GM12878 (cell line): ENCODE results near the gene TSTD2. TPM values are rescaled to one million over a fixed set of nuclear protein-coding genes. Genes with fewer than 3 reads are reported as not detected.

ENCODE experiments used
- ATAC-seq: fragments of 200-7000 bp; cut with Tn5 transposase; 3 replicates; pipeline ENCODE4 v1.9.1; 2020; ENCODE audit warnings: mild to moderate bottlenecking, moderate library complexity
- BruUV-seq: library from RNA; stranded (reverse); fragments of 400-500 nt; replicated peaks from 2 replicates; lab custom pipeline; 2021; lab: Mats Ljungman, UMichigan
- CTCF ChIA-PET: fragments of 300-600 bp; sonication (Branson Sonifier 250); formaldehyde crosslinking; extraction: SDS; loops from one replicate; lab custom pipeline; 2021; ENCODE audit warnings: inconsistent platforms; lab: Yijun Ruan, JAX
- POLR2A ChIA-PET: fragments of 350-600 bp; formaldehyde crosslinking; extraction: SDS; loops from one replicate; lab custom pipeline; 2021; ENCODE audit warnings: inconsistent platforms; lab: Charles Lee
- RAD21 ChIA-PET: fragments of 300-600 bp; sonication (Branson Sonifier 250); formaldehyde crosslinking; loops from one replicate; lab custom pipeline; 2023; ENCODE audit warnings: antibody characterized with exemption; ENCODE audit not compliant: unreplicated experiment; lab: Charles Lee
- SMC1A ChIA-PET: fragments of 300-600 bp; sonication (Branson Sonifier 250); formaldehyde crosslinking; loops from one replicate; lab custom pipeline; 2023; ENCODE audit not compliant: unreplicated experiment, uncharacterized antibody; lab: Charles Lee
- DNase-seq: peaks from one replicate; pipeline ENCODE4 v3.0.0-alpha.2; 2011; ENCODE audit warnings: low read depth, low spot score
- FAIRE-seq: peaks from 3 replicates; lab custom pipeline; 2011; peaks lifted over from hg19 to GRCh38; lab: Jason Lieb, UNC
- H2AFZ ChIP-seq: 2 replicates; pipeline ENCODE4 v1.6.0; 2011; ENCODE audit warnings: low read depth, low read length, control low read depth; ENCODE audit not compliant: control insufficient read depth
- H3K27ac ChIP-seq: 2 replicates; pipeline ENCODE4 v1.5.1; 2011; ENCODE audit warnings: control low read depth; ENCODE audit not compliant: control insufficient read depth, insufficient read depth
- H3K27me3 ChIP-seq, 2 experiments: replicated peaks in 1 of 2; 2 replicates each; pipeline versions ENCODE4 v1.6.0 to v1.6.1; 2011; ENCODE audit warnings: low read length in 1 of 2; ENCODE audit not compliant: control insufficient read depth in 2 of 2, insufficient read depth in 2 of 2
- H3K36me3 ChIP-seq, 2 experiments: 2 replicates each; pipeline ENCODE4 v1.5.1; 2011; ENCODE audit warnings: low read length in 1 of 2; ENCODE audit not compliant: control insufficient read depth in 2 of 2, insufficient read depth in 2 of 2
- H3K4me1 ChIP-seq: 2 replicates; pipeline ENCODE4 v1.6.1; 2011; ENCODE audit warnings: mild to moderate bottlenecking, low read length, moderate library complexity, mixed read lengths; ENCODE audit not compliant: control insufficient read depth, insufficient read depth
- H3K4me2 ChIP-seq: 2 replicates; pipeline ENCODE4 v1.6.0; 2011; ENCODE audit warnings: control low read depth; ENCODE audit not compliant: control insufficient read depth, insufficient read depth
- H3K4me3 ChIP-seq: fragments of 200-600 bp; sonication (generic); 2 replicates; pipeline ENCODE4 v1.5.1; 2016
- H3K79me2 ChIP-seq: 2 replicates; pipeline ENCODE4 v1.6.0; 2011; ENCODE audit warnings: low read length; ENCODE audit not compliant: control insufficient read depth, insufficient read depth
- H3K9ac ChIP-seq: 2 replicates; pipeline ENCODE4 v1.8.0; 2011; ENCODE audit warnings: low read length, control low read depth, mixed read lengths; ENCODE audit not compliant: control insufficient read depth, insufficient read depth
- H3K9me3 ChIP-seq: replicated peaks from 3 replicates; pipeline ENCODE4 v1.5.1; 2011; ENCODE audit warnings: mild to moderate bottlenecking, low read length; ENCODE audit not compliant: control insufficient read depth, insufficient read depth
- H4K20me1 ChIP-seq: 2 replicates; pipeline ENCODE4 v1.6.0; 2011; ENCODE audit not compliant: control insufficient read depth, insufficient read depth
- CREB1 ChIP-seq: IDR thresholded peaks from 2 replicates; pipeline ENCODE4 v1.6.1; 2012; ENCODE audit warnings: low read depth, mild to moderate bottlenecking, inconsistent platforms
- EED ChIP-seq: sonication (generic); IDR thresholded peaks from 2 replicates; pipeline ENCODE4 v1.6.1; 2016; ENCODE audit warnings: antibody characterized with exemption, low read depth
- POLR2AphosphoS5 ChIP-seq: IDR thresholded peaks from 2 replicates; pipeline ENCODE4 v1.6.1; 2011; ENCODE audit warnings: mild to moderate bottlenecking, low read length, inconsistent platforms
- RBBP5 ChIP-seq: fragments of 200-600 bp; sonication (generic); conservative IDR thresholded peaks from 2 replicates; pipeline ENCODE4 v1.6.1; 2016
- WGBS: methylation state at CpG from one replicate; pipeline ENCODE4 v1.1.6; 2016; ENCODE audit warnings: low lambda C conversion rate; ENCODE audit not compliant: insufficient replicate concordance, insufficient coverage; ENCODE audit errors: missing lambda C conversion rate; 5-methylcytosine and 5-hydroxymethylcytosine counted together
- in situ Hi-C: fragments of 300-500 bp; cut with MboI; formaldehyde crosslinking; loops from 9 replicates; pipeline ENCODE4 v1.14.3; 2018; ENCODE audit warnings: mixed read lengths
- intact Hi-C: fragments of 100-400 bp; cut with micrococcal nuclease; formaldehyde crosslinking; loops from one replicate; pipeline ENCODE4 v1.14.2; 2022; ENCODE audit not compliant: unreplicated experiment
- polyA plus RNA-seq, 11 experiments: library from polyadenylated mRNA; depleted of rRNA in 4 of 11; unstranded in 6 of 11; stranded (reverse) in 5 of 11; fragments of >200 nt; fragmentation: Nextera tagmentation in 4 of 11; fragmentation: Illumina TruSeq in 1 of 11; extraction: Ambion mirVana in 4 of 11; extraction: Trizol in 1 of 11; gene quantifications; 1 replicate in 1 of 11; 2 replicates in 10 of 11; pipeline versions ENCODE4 v1.2.1 to v1.2.3, GENCODE V29; 2011 to 2016; ENCODE audit warnings: inconsistent platforms in 2 of 11, missing spikeins in 2 of 11, low read depth in 1 of 11
- total RNA-seq, 4 experiments: library from RNA; depleted of rRNA in 3 of 4; stranded (reverse); fragments of >200 nt in 3 of 4; fragmentation: Illumina TruSeq in 1 of 4; extraction: Trizol in 1 of 4; gene quantifications; 2 replicates each; pipeline versions ENCODE4 v1.2.1 to v1.2.3, GENCODE V29; 2013 to 2021
- TF ChIP-seq, protein P1 (sequence below): fragments of 450-650 bp; IDR thresholded peaks from 2 replicates; pipeline ENCODE4 v1.6.1; 2016; ENCODE audit warnings: mild to moderate bottlenecking, moderate library complexity, borderline replicate concordance

Gene TSTD2
- total and polyA plus RNA-seq, 10 of the 15 experiments (the other 5 are each of a cell fraction or from before 2014, with no cell fraction given): 5.0 to 30.6 (median 14.1) TPM

DNA sequence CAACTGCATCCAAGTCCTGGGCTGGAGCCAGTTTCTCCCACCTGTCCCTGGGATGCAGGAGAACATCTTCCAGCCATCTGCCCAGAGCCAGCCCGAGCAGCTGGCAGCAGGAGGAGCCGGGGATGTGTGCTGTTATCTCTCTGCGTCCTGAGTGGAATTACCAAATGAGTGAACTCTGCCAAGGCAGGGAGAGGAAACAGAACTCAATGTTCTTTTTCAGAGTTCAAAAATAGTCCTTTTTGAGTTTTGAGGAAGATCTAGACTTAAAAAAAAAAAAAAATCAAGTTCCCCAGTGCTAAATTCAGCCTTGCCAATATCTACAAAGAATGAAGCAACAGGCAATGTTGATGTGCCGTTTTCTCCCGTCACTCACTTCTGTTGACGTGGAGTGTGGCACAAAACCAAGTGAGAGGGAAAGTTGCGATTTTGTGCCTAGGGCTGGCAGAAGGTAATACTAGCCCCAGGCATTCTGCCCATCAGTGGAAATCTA, 75.5 kb downstream of the TSTD2 start:
- no peaks in the 10 kb centered on the region; the same call in 1 of the 2 replicates for H3K79me2 ChIP-seq
- H3K27ac ChIP-seq: peak overlapping the region; percentile 91
- H3K4me3 ChIP-seq: no peak overlapping the region; the same call in 1 of the 2 replicates
- peak overlapping the region; percentile 3 for H2AFZ ChIP-seq
- SMC1A ChIA-PET: interaction anchor here (0.7 to 6.0 kb wide), 9 partner anchors 8 to 88 kb away, joined by 3 to 80 read pairs (median 15); partner anchors contain the start of gene TMOD1
- peaks cover 35% of the 10 kb centered on the region for H3K4me1 ChIP-seq
- FAIRE-seq: no peak
- ATAC-seq: no peak
- no peak for DNase-seq
- no peaks in the 10 kb centered on the region for H3K27me3 ChIP-seq
- peak overlapping the region; percentile 14; the same call in 1 of the 2 replicates for H3K9ac ChIP-seq
- intact Hi-C loops: loop anchor here (2.0 kb wide), 2 partner anchors 29 to 55 kb away; no protein-coding TSS in a partner anchor
- 43% methylated on average over 7 of the region's 7 CpGs for WGBS
- POLR2A ChIA-PET: interaction anchor here (1.4 to 4.2 kb wide), 4 partner anchors 47 to 89 kb away, joined by 4 to 30 read pairs (median 12); partner anchors contain the start of gene TMOD1
- peaks cover 0 to 6% of the 10 kb centered on the region in 2 experiments; a peak in 3 of 4 replicates for H3K36me3 ChIP-seq
- peak overlapping the region; percentile 60 for H3K4me2 ChIP-seq
- BruUV-seq: no TSS peak
- in situ Hi-C loops: no loop called here
- H3K9me3 ChIP-seq: no peaks in the 10 kb centered on the region
- no peaks in the 10 kb centered on the region for H4K20me1 ChIP-seq
- RAD21 ChIA-PET: interaction anchor here (2.1 to 3.7 kb wide), 4 partner anchors 29 to 55 kb away, joined by 11 to 51 read pairs (median 20); partner anchors contain the start of gene TMOD1
- CTCF ChIA-PET: interaction anchor here (1.1 to 5.5 kb wide), 4 partner anchors 21 to 88 kb away, joined by 3 to 40 read pairs (median 34); partner anchors contain the start of gene TMOD1
- TF ChIP-seq EED (0 out of 2 replicates have a peak, but pooled peaks have one; percentile 31), POLR2AphosphoS5 (no peak), CREB1 (0 out of 2 replicates have a peak, but pooled peaks have one; percentile 42), RBBP5 (no peak)
- TF ChIP-seq, protein P1, sequence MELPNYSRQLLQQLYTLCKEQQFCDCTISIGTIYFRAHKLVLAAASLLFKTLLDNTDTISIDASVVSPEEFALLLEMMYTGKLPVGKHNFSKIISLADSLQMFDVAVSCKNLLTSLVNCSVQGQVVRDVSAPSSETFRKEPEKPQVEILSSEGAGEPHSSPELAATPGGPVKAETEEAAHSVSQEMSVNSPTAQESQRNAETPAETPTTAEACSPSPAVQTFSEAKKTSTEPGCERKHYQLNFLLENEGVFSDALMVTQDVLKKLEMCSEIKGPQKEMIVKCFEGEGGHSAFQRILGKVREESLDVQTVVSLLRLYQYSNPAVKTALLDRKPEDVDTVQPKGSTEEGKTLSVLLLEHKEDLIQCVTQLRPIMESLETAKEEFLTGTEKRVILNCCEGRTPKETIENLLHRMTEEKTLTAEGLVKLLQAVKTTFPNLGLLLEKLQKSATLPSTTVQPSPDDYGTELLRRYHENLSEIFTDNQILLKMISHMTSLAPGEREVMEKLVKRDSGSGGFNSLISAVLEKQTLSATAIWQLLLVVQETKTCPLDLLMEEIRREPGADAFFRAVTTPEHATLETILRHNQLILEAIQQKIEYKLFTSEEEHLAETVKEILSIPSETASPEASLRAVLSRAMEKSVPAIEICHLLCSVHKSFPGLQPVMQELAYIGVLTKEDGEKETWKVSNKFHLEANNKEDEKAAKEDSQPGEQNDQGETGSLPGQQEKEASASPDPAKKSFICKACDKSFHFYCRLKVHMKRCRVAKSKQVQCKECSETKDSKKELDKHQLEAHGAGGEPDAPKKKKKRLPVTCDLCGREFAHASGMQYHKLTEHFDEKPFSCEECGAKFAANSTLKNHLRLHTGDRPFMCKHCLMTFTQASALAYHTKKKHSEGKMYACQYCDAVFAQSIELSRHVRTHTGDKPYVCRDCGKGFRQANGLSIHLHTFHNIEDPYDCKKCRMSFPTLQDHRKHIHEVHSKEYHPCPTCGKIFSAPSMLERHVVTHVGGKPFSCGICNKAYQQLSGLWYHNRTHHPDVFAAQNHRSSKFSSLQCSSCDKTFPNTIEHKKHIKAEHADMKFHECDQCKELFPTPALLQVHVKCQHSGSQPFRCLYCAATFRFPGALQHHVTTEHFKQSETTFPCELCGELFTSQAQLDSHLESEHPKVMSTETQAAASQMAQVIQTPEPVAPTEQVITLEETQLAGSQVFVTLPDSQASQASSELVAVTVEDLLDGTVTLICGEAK: no peak
